Panc1 (cell line): ENCODE results near the gene BBOF1. TPM values are rescaled to one million over a fixed set of nuclear protein-coding genes. Genes with fewer than 3 reads are reported as not detected.

Source experiments
- ATAC-seq: fragments of 200-7000 bp; cut with Tn5 transposase; 2 replicates; pipeline ENCODE4 v1.9.1; 2020; ENCODE audit warnings: mild to moderate bottlenecking, moderate library complexity
- BruUV-seq: library from RNA; stranded (reverse); fragments of 400-500 nt; replicated peaks from 2 replicates; lab custom pipeline; 2021; lab: Mats Ljungman, UMichigan
- CTCF ChIA-PET: fragments of 300-600 bp; sonication (Branson Sonifier 250); formaldehyde crosslinking; loops from one replicate; lab custom pipeline; 2022; ENCODE audit warnings: antibody characterized with exemption; lab: Charles Lee
- POLR2A ChIA-PET: fragments of 300-600 bp; sonication (Branson Sonifier 250); formaldehyde crosslinking; loops from one replicate; lab custom pipeline; 2022; ENCODE audit warnings: antibody characterized with exemption; lab: Charles Lee
- DNase-seq: peaks from one replicate; pipeline ENCODE4 v3.0.0-alpha.2; 2010; ENCODE audit warnings: low read depth, low spot score
- H3K27ac ChIP-seq: 2 replicates; pipeline ENCODE4 v1.5.1; 2011; ENCODE audit warnings: mild to moderate bottlenecking, low read length, inconsistent platforms
- H3K27me3 ChIP-seq: fragments of 200-500 bp; sonication (Bioruptor generic); 2 replicates; pipeline ENCODE4 v1.6.0; 2014; ENCODE audit warnings: low read length, inconsistent platforms; ENCODE audit not compliant: control insufficient read depth, insufficient read depth
- H3K36me3 ChIP-seq: fragments of 200-500 bp; sonication (Bioruptor generic); 2 replicates; pipeline ENCODE4 v1.5.1; 2014; ENCODE audit warnings: inconsistent platforms, mild to moderate bottlenecking, low read length, moderate library complexity; ENCODE audit not compliant: control insufficient read depth, insufficient read depth
- H3K4me1 ChIP-seq: 2 replicates; pipeline ENCODE4 v1.5.1; 2011; ENCODE audit warnings: inconsistent platforms, mild to moderate bottlenecking, low read length, moderate library complexity; ENCODE audit not compliant: control insufficient read depth, insufficient read depth
- H3K4me3 ChIP-seq, 2 experiments: 2 replicates each; pipeline ENCODE4 v1.5.1; 2011 to 2012; ENCODE audit warnings: low read depth in 2 of 2, low read length in 2 of 2, mild to moderate bottlenecking in 2 of 2, inconsistent platforms in 1 of 2, moderate library complexity in 1 of 2
- H3K9me3 ChIP-seq: fragments of 200-500 bp; sonication (Bioruptor generic); 2 replicates; pipeline ENCODE4 v1.5.1; 2014; ENCODE audit warnings: low read depth, mild to moderate bottlenecking, inconsistent platforms, low read length, moderate library complexity; ENCODE audit not compliant: control insufficient read depth, insufficient read depth
- CTCF ChIP-seq: fragments of 450-650 bp; IDR thresholded peaks from 2 replicates; pipeline ENCODE4 v1.5.1; 2017; ENCODE audit warnings: mild to moderate bottlenecking
- POLR2AphosphoS5 ChIP-seq: IDR thresholded peaks from 2 replicates; pipeline ENCODE4 v1.6.1; 2012; ENCODE audit warnings: mild to moderate bottlenecking, low read depth, low read length, moderate library complexity
- REST ChIP-seq, 2 experiments: IDR thresholded peaks; 2 replicates each; pipeline ENCODE4 v1.6.1; 2011 to 2012; ENCODE audit warnings: low read depth in 2 of 2, control low read depth in 1 of 2, low read length in 1 of 2, mild to moderate bottlenecking in 1 of 2, moderate library complexity in 1 of 2; ENCODE audit not compliant: insufficient read depth in 1 of 2
- SIN3A ChIP-seq: IDR thresholded peaks from 2 replicates; pipeline ENCODE4 v1.6.1; 2012; ENCODE audit warnings: low read depth, mild to moderate bottlenecking, low read length, moderate library complexity, borderline replicate concordance; ENCODE audit not compliant: insufficient read depth
- TCF7L2 ChIP-seq: IDR thresholded peaks from 2 replicates; pipeline ENCODE4 v1.6.1; 2011; ENCODE audit warnings: mild to moderate bottlenecking, low read depth, low read length, inconsistent platforms
- in situ Hi-C: cut with HindIII; loops from 2 replicates; pipeline ENCODE4 v1.10.0; 2016; ENCODE audit warnings: low sequenced_read_pairs, low pct_unique_long_range_greater_than_20kb
- intact Hi-C: fragments of 100-400 bp; cut with micrococcal nuclease; formaldehyde crosslinking; loops from one replicate; pipeline ENCODE4 v1.10.0; 2022; ENCODE audit not compliant: unreplicated experiment
- total RNA-seq: library from RNA; stranded (reverse); gene quantifications from one replicate; pipeline ENCODE4 v1.2.1, GENCODE V29; 2021; ENCODE audit not compliant: unreplicated experiment

BBOF1 gene
- total RNA-seq, 1 experiment from 2014 or later, result 1.9 TPM

- Histone ChIP-seq H3K36me3 (no peaks in the 10 kb centered on the region), H3K9me3 (no peaks in the 10 kb centered on the region), H3K27ac (no peak overlapping the region), H3K27me3 (no peaks in the 10 kb centered on the region), H3K4me3 (no peak overlapping the region), H3K4me1 (no peaks in the 10 kb centered on the region)
- POLR2A ChIA-PET, result no interaction called here
- CTCF ChIA-PET, result no interaction called here
- no peak for ATAC-seq
- in situ Hi-C loops, result no loop called here
- no TSS peak for BruUV-seq
- DNase-seq, result no peak
- TF ChIP-seq TCF7L2, result no peak
- no peak for TF ChIP-seq POLR2AphosphoS5
- TF ChIP-seq REST (IDR thresholded peaks at IDR 0.05; ENCODE audit: insufficient read depth in 1 of 2, low read depth in 2 of 2, low read length in 1 of 2), result no peak
- TF ChIP-seq CTCF, result no peak
- no peak for TF ChIP-seq SIN3A
- intact Hi-C loops, result no loop called here
Measured at GRCh38 chr14:74042296-74042695, 23.1 kb downstream of the BBOF1 start.

- Histone ChIP-seq H3K36me3 (no peaks in the 10 kb centered on the region), H3K9me3 (no peaks in the 10 kb centered on the region), H3K27ac (no peak overlapping the region), H3K27me3 (no peaks in the 10 kb centered on the region), H3K4me1 (no peaks in the 10 kb centered on the region), H3K4me3 (no peak overlapping the region)
- CTCF ChIA-PET, result no interaction called here
- intact Hi-C loops, result no loop called here
- TF ChIP-seq TCF7L2, result no peak
- no peak for TF ChIP-seq SIN3A
- no peak for TF ChIP-seq CTCF
- TF ChIP-seq REST (IDR thresholded peaks at IDR 0.05; ENCODE audit: insufficient read depth in 1 of 2, low read depth in 2 of 2, low read length in 1 of 2), result no peak
- TF ChIP-seq POLR2AphosphoS5, result no peak
- ATAC-seq (no peak), DNase-seq (no peak)
- in situ Hi-C loops, result no loop called here
- POLR2A ChIA-PET, result no interaction called here
- BruUV-seq, result no TSS peak
Measured at GRCh38 chr14:74045522-74045921, 26.4 kb downstream of the BBOF1 start.
